Gastrocnemius medialis (tissue), 4 donors: ENCODE results near the gene SMNDC1.

Source experiments
- POLR2A ChIP-seq, 2 donors: fragments of 450-650 bp; IDR thresholded peaks; one replicate each; pipeline ENCODE4 v1.6.1; 2017; ENCODE audit warnings: antibody characterized with exemption in 2 of 2, mild to moderate bottlenecking in 2 of 2, moderate library complexity in 2 of 2
- TF ChIP-seq, protein P1 (sequence below), 5 experiments: fragments of 450-650 bp in 3 of 5; fragments of 200-600 bp in 2 of 5; sonication (generic) in 2 of 5; IDR thresholded peaks in 4 of 5; conservative IDR thresholded peaks in 1 of 5; 1 replicate in 4 of 5; 2 replicates in 1 of 5; pipeline ENCODE4 v1.5.1; 2016 to 2019; ENCODE audit warnings: antibody characterized with exemption in 5 of 5, mild to moderate bottlenecking in 3 of 5, moderate library complexity in 3 of 5

DNA sequence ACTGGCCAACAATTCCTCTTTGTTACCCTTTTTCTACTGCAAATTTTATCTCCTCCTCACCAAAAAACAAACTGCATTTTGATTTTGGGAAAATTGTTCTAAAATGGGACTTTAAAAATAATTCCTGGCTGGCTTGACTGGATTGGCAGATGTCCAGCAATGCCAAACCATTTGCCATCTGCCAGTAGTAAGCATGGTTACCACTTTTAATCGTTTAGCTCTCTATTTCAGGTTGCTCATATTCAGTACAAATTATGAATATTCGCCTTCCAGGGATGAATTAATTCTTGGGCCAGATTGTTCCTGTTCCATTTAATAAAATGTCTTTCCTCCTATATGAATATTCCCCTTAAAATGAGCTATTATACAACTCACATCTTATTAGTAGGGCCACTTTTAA lies 35.7 kb downstream of the SMNDC1 start:
- TF ChIP-seq, protein P1, sequence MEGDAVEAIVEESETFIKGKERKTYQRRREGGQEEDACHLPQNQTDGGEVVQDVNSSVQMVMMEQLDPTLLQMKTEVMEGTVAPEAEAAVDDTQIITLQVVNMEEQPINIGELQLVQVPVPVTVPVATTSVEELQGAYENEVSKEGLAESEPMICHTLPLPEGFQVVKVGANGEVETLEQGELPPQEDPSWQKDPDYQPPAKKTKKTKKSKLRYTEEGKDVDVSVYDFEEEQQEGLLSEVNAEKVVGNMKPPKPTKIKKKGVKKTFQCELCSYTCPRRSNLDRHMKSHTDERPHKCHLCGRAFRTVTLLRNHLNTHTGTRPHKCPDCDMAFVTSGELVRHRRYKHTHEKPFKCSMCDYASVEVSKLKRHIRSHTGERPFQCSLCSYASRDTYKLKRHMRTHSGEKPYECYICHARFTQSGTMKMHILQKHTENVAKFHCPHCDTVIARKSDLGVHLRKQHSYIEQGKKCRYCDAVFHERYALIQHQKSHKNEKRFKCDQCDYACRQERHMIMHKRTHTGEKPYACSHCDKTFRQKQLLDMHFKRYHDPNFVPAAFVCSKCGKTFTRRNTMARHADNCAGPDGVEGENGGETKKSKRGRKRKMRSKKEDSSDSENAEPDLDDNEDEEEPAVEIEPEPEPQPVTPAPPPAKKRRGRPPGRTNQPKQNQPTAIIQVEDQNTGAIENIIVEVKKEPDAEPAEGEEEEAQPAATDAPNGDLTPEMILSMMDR (IDR thresholded peaks at IDR 0.05 in 4 of 5, conservative IDR thresholded peaks at IDR 0.05 in 1 of 5): no peak
- TF ChIP-seq POLR2A (IDR thresholded peaks at IDR 0.05): no peak
